Upper lobe of left lung (tissue), 4 donors: ENCODE measurements around the gene TBX15.

ENCODE experiments used
- EP300 ChIP-seq, 4 donors: sonication (generic); formaldehyde crosslinking; IDR thresholded peaks; one replicate each; pipeline ENCODE4 v1.5.1; 2017; ENCODE audit warnings: antibody characterized with exemption in 4 of 4, control low read depth in 2 of 4
- POLR2A ChIP-seq, 4 donors: fragments of 450-650 bp; IDR thresholded peaks; one replicate each; pipeline ENCODE4 v1.5.1; 2016 to 2017; ENCODE audit warnings: antibody characterized with exemption in 4 of 4, mild to moderate bottlenecking in 2 of 4
- POLR2AphosphoS5 ChIP-seq, 2 donors: sonication (generic); formaldehyde crosslinking; IDR thresholded peaks; one replicate each; pipeline ENCODE4 v1.5.1; 2017; ENCODE audit warnings: antibody characterized with exemption in 2 of 2
- TF ChIP-seq, protein P1 (sequence below), 6 experiments: fragments of 450-650 bp in 4 of 6; fragments of 200-600 bp in 2 of 6; sonication (generic) in 2 of 6; IDR thresholded peaks; one replicate each; pipeline ENCODE4 v1.5.1; 2016 to 2019; ENCODE audit warnings: antibody characterized with exemption in 6 of 6

DNA sequence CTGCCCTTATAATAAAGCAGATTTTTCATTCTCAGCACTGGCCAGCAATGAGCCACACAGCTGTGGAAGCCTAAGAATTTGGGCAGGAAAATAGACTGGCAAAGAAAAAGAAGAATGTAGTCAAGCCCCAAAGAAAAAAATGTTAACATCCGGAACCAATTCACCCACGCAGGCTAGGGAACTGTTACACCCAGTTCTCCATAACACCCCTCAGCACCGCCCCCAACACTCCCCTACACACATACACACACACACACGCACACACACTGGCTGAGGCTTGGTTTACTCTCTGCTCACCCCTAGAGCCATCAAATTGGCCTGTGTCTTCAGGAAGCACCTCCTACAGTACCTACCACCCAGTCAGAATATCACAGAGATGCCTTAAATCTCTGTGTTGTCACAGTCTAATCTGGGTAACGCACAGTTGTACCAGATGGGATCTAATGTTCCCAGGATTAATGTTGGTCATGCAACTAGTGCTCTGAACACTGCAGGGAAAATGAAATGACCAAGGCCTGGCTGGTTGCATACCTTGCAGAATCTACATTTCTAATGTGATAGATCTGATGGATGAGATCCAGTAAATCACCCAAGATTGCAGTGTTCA is 14.5 kb downstream of the TBX15 start:
- no peak for TF ChIP-seq POLR2A (IDR thresholded peaks at IDR 0.05)
- TF ChIP-seq, protein P1, sequence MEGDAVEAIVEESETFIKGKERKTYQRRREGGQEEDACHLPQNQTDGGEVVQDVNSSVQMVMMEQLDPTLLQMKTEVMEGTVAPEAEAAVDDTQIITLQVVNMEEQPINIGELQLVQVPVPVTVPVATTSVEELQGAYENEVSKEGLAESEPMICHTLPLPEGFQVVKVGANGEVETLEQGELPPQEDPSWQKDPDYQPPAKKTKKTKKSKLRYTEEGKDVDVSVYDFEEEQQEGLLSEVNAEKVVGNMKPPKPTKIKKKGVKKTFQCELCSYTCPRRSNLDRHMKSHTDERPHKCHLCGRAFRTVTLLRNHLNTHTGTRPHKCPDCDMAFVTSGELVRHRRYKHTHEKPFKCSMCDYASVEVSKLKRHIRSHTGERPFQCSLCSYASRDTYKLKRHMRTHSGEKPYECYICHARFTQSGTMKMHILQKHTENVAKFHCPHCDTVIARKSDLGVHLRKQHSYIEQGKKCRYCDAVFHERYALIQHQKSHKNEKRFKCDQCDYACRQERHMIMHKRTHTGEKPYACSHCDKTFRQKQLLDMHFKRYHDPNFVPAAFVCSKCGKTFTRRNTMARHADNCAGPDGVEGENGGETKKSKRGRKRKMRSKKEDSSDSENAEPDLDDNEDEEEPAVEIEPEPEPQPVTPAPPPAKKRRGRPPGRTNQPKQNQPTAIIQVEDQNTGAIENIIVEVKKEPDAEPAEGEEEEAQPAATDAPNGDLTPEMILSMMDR (IDR thresholded peaks at IDR 0.05): no peak
- no peak for TF ChIP-seq EP300 (IDR thresholded peaks at IDR 0.05)
- no peak for TF ChIP-seq POLR2AphosphoS5 (IDR thresholded peaks at IDR 0.05)
